ENCODE results near the gene ARHGAP32. TPM values are rescaled to one million over a fixed set of nuclear protein-coding genes. Genes with fewer than 3 reads are reported as not detected.

ARHGAP32 gene
- polyA plus RNA-seq, 1 donor from 2014 or later = 12.0 TPM

Small RNA genes lying within 50 kb of the gene (small RNA-seq; reads per million reads assigned to genes)
- gene RF00019 (0 to 1.2 (median 0) reads per million in 3 experiments), gene RNU6-874P (0 to 0.06 (median 0) reads per million in 3 experiments), gene RNU6-876P (0 reads per million in 3 experiments)

Other genes with a start within 250 kb of the ARHGAP32 start
- 0.68 and 1.4 TPM in 2 replicates for gene TP53AIP1, start 249.5 kb downstream of the ARHGAP32 start, polyA plus RNA-seq
- not detected in 2 replicates for gene BARX2, start 183.5 kb upstream of the ARHGAP32 start, polyA plus RNA-seq